K562 (cell line): Measurements from ENCODE around the gene MYO18A. TPM values are rescaled to one million over a fixed set of nuclear protein-coding genes. Genes with fewer than 3 reads are reported as not detected.

Experiments used
- ATAC-seq: fragments of 200-7000 bp; cut with Tn5 transposase; 3 replicates; pipeline ENCODE4 v1.9.1; 2020; ENCODE audit warnings: moderate library complexity
- BruUV-seq: library from RNA; stranded (reverse); fragments of 400-500 nt; replicated peaks from 2 replicates; lab custom pipeline; 2021; lab: Mats Ljungman, UMichigan
- CTCF ChIA-PET: fragments of 300-600 bp; formaldehyde crosslinking; extraction: SDS; loops from one replicate; lab custom pipeline; 2021; ENCODE audit warnings: low intra/inter-chr PET ratio; lab: Yijun Ruan, JAX
- POLR2A ChIA-PET: fragments of 300-600, 350-650 bp; sonication (Branson Sonifier 250); formaldehyde crosslinking; extraction: SDS; loops from one replicate; lab custom pipeline; 2021; ENCODE audit warnings: antibody characterized with exemption, inconsistent platforms; lab: Yijun Ruan, JAX
- DNase-seq, 4 experiments: peaks; one replicate each; pipeline versions ENCODE4 v3.0.0 to v3.0.0-alpha.2; 2011 to 2018; ENCODE audit warnings: low spot score in 3 of 4, mixed read lengths in 3 of 4; ENCODE audit errors: extremely low read depth in 1 of 4
- FAIRE-seq: peaks from 2 replicates; lab custom pipeline; 2011; peaks lifted over from hg19 to GRCh38; lab: Jason Lieb, UNC
- H2AFZ ChIP-seq: 2 replicates; pipeline ENCODE4 v1.6.0; 2011; ENCODE audit warnings: low read depth, low read length, control low read depth, inconsistent platforms
- H3K27ac ChIP-seq: fragments of 200-600 bp; 3 replicates; pipeline ENCODE4 v1.8.0; 2011; ENCODE audit warnings: low read depth, mild to moderate bottlenecking, control low read depth, inconsistent platforms, low read length, moderate library complexity, mixed read lengths; ENCODE audit errors: extremely low read depth
- H3K27me3 ChIP-seq, 2 experiments: fragments of 300-600 bp in 1 of 2; 2 replicates in 1 of 2; 3 replicates in 1 of 2; pipeline versions ENCODE4 v1.6.0 to v1.8.0; 2011; ENCODE audit warnings: inconsistent platforms in 2 of 2, low read length in 2 of 2, mild to moderate bottlenecking in 1 of 2, mixed read lengths in 1 of 2, moderate library complexity in 1 of 2; ENCODE audit not compliant: control insufficient read depth in 2 of 2, insufficient read depth in 2 of 2
- H3K36me3 ChIP-seq: fragments of 300-600 bp; 3 replicates; pipeline ENCODE4 v1.8.0; 2011; ENCODE audit warnings: mild to moderate bottlenecking, low read length, inconsistent platforms; ENCODE audit not compliant: control insufficient read depth, insufficient read depth
- H3K4me1 ChIP-seq, 2 experiments: fragments of 200-600 bp in 1 of 2; replicated peaks in 1 of 2; 2 replicates in 1 of 2; 3 replicates in 1 of 2; pipeline versions ENCODE4 v1.5.1 to v1.8.0; 2011; ENCODE audit warnings: inconsistent platforms in 2 of 2, low read length in 2 of 2, mild to moderate bottlenecking in 1 of 2, mixed read lengths in 1 of 2, moderate library complexity in 1 of 2; ENCODE audit not compliant: control insufficient read depth in 2 of 2, insufficient read depth in 2 of 2
- H3K4me2 ChIP-seq: 2 replicates; pipeline ENCODE4 v1.6.1; 2011; ENCODE audit warnings: low read length, control low read depth, inconsistent platforms, mixed read lengths; ENCODE audit not compliant: insufficient read depth
- H3K4me3 ChIP-seq: fragments of 200-600 bp; sonication (generic), shearing (Covaris generic); 2 replicates; pipeline ENCODE4 v1.5.1; 2016; ENCODE audit warnings: control low read depth, inconsistent platforms
- H3K79me2 ChIP-seq: fragments of 200-600 bp; 3 replicates; pipeline ENCODE4 v1.8.0; 2011; ENCODE audit warnings: low read length, inconsistent platforms; ENCODE audit not compliant: control insufficient read depth, insufficient read depth
- H3K9ac ChIP-seq, 2 experiments: 2 replicates each; pipeline versions ENCODE4 v1.6.0 to v1.6.1; 2011; ENCODE audit warnings: low read depth in 2 of 2, low read length in 2 of 2, control low read depth in 1 of 2, inconsistent platforms in 1 of 2, mild to moderate bottlenecking in 1 of 2, mixed read lengths in 1 of 2; ENCODE audit not compliant: insufficient read depth in 1 of 2
- H3K9me1 ChIP-seq: one replicate; pipeline ENCODE4 v1.6.0; 2011; ENCODE audit warnings: inconsistent platforms, mild to moderate bottlenecking, low read length, moderate library complexity; ENCODE audit not compliant: control insufficient read depth, insufficient read depth
- H3K9me3 ChIP-seq: replicated peaks from 2 replicates; pipeline ENCODE4 v1.5.1; 2011; ENCODE audit warnings: low read depth, low read length, inconsistent platforms; ENCODE audit not compliant: control insufficient read depth, insufficient read depth
- H4K20me1 ChIP-seq: replicated peaks from 2 replicates; pipeline ENCODE4 v1.6.1; 2011; ENCODE audit warnings: low read length, inconsistent platforms, mixed read lengths; ENCODE audit not compliant: control insufficient read depth, insufficient read depth
- ARID3A ChIP-seq: IDR thresholded peaks from 2 replicates; pipeline ENCODE4 v1.6.1; 2012; ENCODE audit warnings: low read depth, low read length, improper control_type of control experiment, borderline replicate concordance
- KDM4B ChIP-seq, 2 experiments: fragments of 450-650 bp in 1 of 2; sonication (generic) in 1 of 2; IDR thresholded peaks; 2 replicates each; pipeline ENCODE4 v1.6.1; 2016 to 2017; ENCODE audit warnings: borderline replicate concordance in 2 of 2, antibody characterized with exemption in 1 of 2, low read depth in 1 of 2, mild to moderate bottlenecking in 1 of 2
- NFXL1 ChIP-seq: fragments of 450-650 bp; formaldehyde crosslinking; IDR thresholded peaks from 2 replicates; pipeline ENCODE4 v1.4.0; 2021; ENCODE audit warnings: mild to moderate bottlenecking
- NFYB ChIP-seq: IDR thresholded peaks from 2 replicates; pipeline ENCODE4 v1.6.1; 2011; ENCODE audit warnings: mild to moderate bottlenecking, moderate library complexity; ENCODE audit not compliant: insufficient read length; ENCODE audit errors: extremely low read depth
- NR3C1 ChIP-seq: sonication (generic); formaldehyde crosslinking; IDR thresholded peaks from 2 replicates; pipeline ENCODE4 v1.8.1; 2022; ENCODE audit warnings: missing genetic modification reagents
- PML ChIP-seq: IDR thresholded peaks from 2 replicates; pipeline ENCODE4 v1.6.1; 2012; ENCODE audit warnings: low read length, inconsistent platforms
- SOX6 ChIP-seq: fragments of 450-650 bp; IDR thresholded peaks from 2 replicates; pipeline ENCODE4 v1.6.1; 2014; ENCODE audit warnings: mild to moderate bottlenecking
- TCF7L2 ChIP-seq: fragments of 150-350 bp; IDR thresholded peaks from 2 replicates; pipeline ENCODE4 v1.6.1; 2016; ENCODE audit warnings: low read depth, mild to moderate bottlenecking, low read length, moderate library complexity
- TSHZ1 ChIP-seq: fragments of 250-450 bp; sonication (Bioruptor Pico); IDR thresholded peaks from 2 replicates; pipeline ENCODE4 v1.4.0; 2020; ENCODE audit warnings: mild to moderate bottlenecking, moderate library complexity
- ZNF76 ChIP-seq: fragments of 250-450 bp; sonication (Bioruptor Pico); IDR thresholded peaks from 2 replicates; pipeline ENCODE4 v1.4.0; 2020; ENCODE audit warnings: mild to moderate bottlenecking, moderate library complexity, borderline replicate concordance
- ZSCAN29 ChIP-seq: fragments of 450-650 bp; IDR thresholded peaks from 2 replicates; pipeline ENCODE4 v1.6.1; 2017
- WGBS: fragments of 100-300 bp; shearing (Covaris generic); methylation state at CpG from one replicate; pipeline ENCODE4 v1.1.6; 2016; ENCODE audit warnings: low coverage, mixed read lengths; ENCODE audit not compliant: insufficient coverage; ENCODE audit errors: missing lambda C conversion rate; 5-methylcytosine and 5-hydroxymethylcytosine counted together
- in situ Hi-C: fragments of 300-500 bp; cut with MboI; formaldehyde crosslinking; loops from 4 replicates; pipeline ENCODE4 v1.15.0; 2018; ENCODE audit warnings: inconsistent platforms, mixed read lengths
- intact Hi-C: fragments of 100-400 bp; cut with micrococcal nuclease; formaldehyde crosslinking; loops from 2 replicates; pipeline ENCODE4 v1.14.2; 2022
- polyA plus RNA-seq, 8 experiments: library from polyadenylated mRNA; depleted of rRNA in 4 of 8; stranded (reverse) in 5 of 8; unstranded in 3 of 8; fragments of >200 nt; fragmentation: Nextera tagmentation in 2 of 8; fragmentation: Illumina TruSeq in 1 of 8; extraction: Ambion mirVana in 2 of 8; extraction: Trizol in 1 of 8; gene quantifications; 2 replicates each; pipeline versions ENCODE4 v1.2.1 to v1.2.3, GENCODE V29; 2011 to 2014; ENCODE audit warnings: inconsistent platforms in 1 of 8, missing spikeins in 1 of 8
- total RNA-seq, 7 experiments: library from RNA; depleted of rRNA in 6 of 7; stranded (reverse); fragments of >200 nt in 6 of 7; fragmentation: Illumina TruSeq in 2 of 7; extraction: Trizol in 2 of 7; gene quantifications; 2 replicates each; pipeline versions ENCODE4 v1.2.1 to v1.2.3, GENCODE V29; 2011 to 2021; ENCODE audit warnings: low replicate concordance in 1 of 7

The MYO18A gene
- total and polyA plus RNA-seq, 9 of the 15 experiments (the other 6 are each of a cell fraction or from before 2014, with no cell fraction given) = 2.5 to 65.4 (median 17.1) TPM

GRCh38 chr17:29090750-29091605 lies 89.2 kb downstream of the MYO18A start (continued):
- TF ChIP-seq TSHZ1 (no peak), NFYB (no peak)

- peak overlapping the region in 1 of 2 experiments; percentile 9; a peak in 1 of 4 replicates for H3K9ac ChIP-seq
- no peak overlapping the region for H3K4me2 ChIP-seq
- ATAC-seq (no peak), DNase-seq (no peak), FAIRE-seq (no peak)
- no peaks in the 10 kb centered on the region for H3K9me3 ChIP-seq
- no TSS peak for BruUV-seq
- H3K4me3 ChIP-seq = no peak overlapping the region
- no peak overlapping the region for H3K27ac ChIP-seq
- intact Hi-C loops = no loop called here
- H3K79me2 ChIP-seq = no peaks in the 10 kb centered on the region
- CTCF ChIA-PET = no interaction called here
- H3K4me1 ChIP-seq = peaks cover 0 to 8% of the 10 kb centered on the region in 2 experiments; a peak in 2 of 5 replicates
- WGBS = 64% methylated on average over 4 of the region's 4 CpGs
- peaks cover 2% of the 10 kb centered on the region for H3K9me1 ChIP-seq
- POLR2A ChIA-PET = interaction anchor here (0.6 to 0.8 kb wide), 5 partner anchors 8 to 111 kb away, joined by 3 to 4 read pairs (median 3); no protein-coding TSS in a partner anchor
- H3K36me3 ChIP-seq = peaks cover 91% of the 10 kb centered on the region
- in situ Hi-C loops = no loop called here
- no peaks in the 10 kb centered on the region for H4K20me1 ChIP-seq
- no peaks in the 10 kb centered on the region for H3K27me3 ChIP-seq
- TF ChIP-seq TCF7L2 (no peak), ARID3A (no peak), NR3C1 (CRISPR knock-in tag) (no peak), ZSCAN29 (no peak), NFXL1 (CRISPR knock-in tag) (no peak), PML (no peak), SOX6 (no peak), ZNF76 (CRISPR knock-in tag) (no peak), KDM4B (IDR thresholded peaks at IDR 0.05; ENCODE audit: borderline replicate concordance in 2 of 2, low read depth in 1 of 2) (no peak)
- no peak overlapping the region for H2AFZ ChIP-seq
These were observed 90.1 kb downstream of the MYO18A start for GRCh38 chr17:29090108-29090507.
